Suppressor macrophage treated with lipopolysaccharide for 4 hours (primary cell): ENCODE measurements around the gene VCX3B.
"Not testable (repeated sequence)": the region's sequence is repeated elsewhere in the genome, so short reads cannot be mapped to it uniquely, and the experiment has no call there.

Experiments
- DNase-seq: peaks from one replicate; pipeline ENCODE4 v3.0.0-alpha.2; 2020

The VCX3B gene

GRCh38 chrX:8464530-8464929, at the start of gene VCX3B:
TSS of gene VCX3B (plus strand) at chrX:8464830. CDS start at chrX:8465451, 621 bp downstream.
- not testable (repeated sequence) for DNase-seq

- no peak for DNase-seq
Observed at GRCh38 chrX:8418301-8418700, 46.3 kb upstream of the VCX3B start.

GRCh38 chrX:8424912-8425311, 39.7 kb upstream of the VCX3B start:
- DNase-seq: no peak

GRCh38 chrX:8429692-8430249, 34.9 kb upstream of the VCX3B start:
- DNase-seq: no peak

GRCh38 chrX:8430444-8430843, 34.2 kb upstream of the VCX3B start:
- no peak for DNase-seq

GRCh38 chrX:8432396-8432795, 32.2 kb upstream of the VCX3B start:
- DNase-seq: no peak

GRCh38 chrX:8433109-8434062, 31.2 kb upstream of the VCX3B start:
- DNase-seq: no peak

- no peak for DNase-seq
Observed at GRCh38 chrX:8447368-8447767, 17.3 kb upstream of the VCX3B start.

- not testable (repeated sequence) for DNase-seq
Observed at GRCh38 chrX:8452343-8452742, 12.3 kb upstream of the VCX3B start.

GRCh38 chrX:8453611-8454010, 11.0 kb upstream of the VCX3B start:
- no peak for DNase-seq

GRCh38 chrX:8455557-8455956, 9.1 kb upstream of the VCX3B start:
- no peak for DNase-seq

GRCh38 chrX:8462488-8462887, 2.1 kb upstream of the VCX3B start:
- no peak for DNase-seq

- DNase-seq: no peak
Observed at GRCh38 chrX:8484360-8484949, 19.8 kb downstream of the VCX3B start.

GRCh38 chrX:8495036-8495435, 30.4 kb downstream of the VCX3B start:
- DNase-seq: not testable (repeated sequence)

GRCh38 chrX:8500203-8500602, 35.6 kb downstream of the VCX3B start:
- DNase-seq: no peak

GRCh38 chrX:8502101-8502500, 37.5 kb downstream of the VCX3B start:
- DNase-seq: not testable (repeated sequence)

- no peak for DNase-seq
Observed at GRCh38 chrX:8504451-8504850, 39.8 kb downstream of the VCX3B start.
